GM21723 (cell line): ENCODE measurements around the gene MCRIP2.

Experiments used
- ATAC-seq: cut with Tn5 transposase; IDR thresholded peaks from one replicate; pipeline ENCODE4 v1.9.1; 2021; ENCODE audit warnings: mild to moderate bottlenecking, moderate library complexity; ENCODE audit not compliant: unreplicated experiment

The MCRIP2 gene

DNA sequence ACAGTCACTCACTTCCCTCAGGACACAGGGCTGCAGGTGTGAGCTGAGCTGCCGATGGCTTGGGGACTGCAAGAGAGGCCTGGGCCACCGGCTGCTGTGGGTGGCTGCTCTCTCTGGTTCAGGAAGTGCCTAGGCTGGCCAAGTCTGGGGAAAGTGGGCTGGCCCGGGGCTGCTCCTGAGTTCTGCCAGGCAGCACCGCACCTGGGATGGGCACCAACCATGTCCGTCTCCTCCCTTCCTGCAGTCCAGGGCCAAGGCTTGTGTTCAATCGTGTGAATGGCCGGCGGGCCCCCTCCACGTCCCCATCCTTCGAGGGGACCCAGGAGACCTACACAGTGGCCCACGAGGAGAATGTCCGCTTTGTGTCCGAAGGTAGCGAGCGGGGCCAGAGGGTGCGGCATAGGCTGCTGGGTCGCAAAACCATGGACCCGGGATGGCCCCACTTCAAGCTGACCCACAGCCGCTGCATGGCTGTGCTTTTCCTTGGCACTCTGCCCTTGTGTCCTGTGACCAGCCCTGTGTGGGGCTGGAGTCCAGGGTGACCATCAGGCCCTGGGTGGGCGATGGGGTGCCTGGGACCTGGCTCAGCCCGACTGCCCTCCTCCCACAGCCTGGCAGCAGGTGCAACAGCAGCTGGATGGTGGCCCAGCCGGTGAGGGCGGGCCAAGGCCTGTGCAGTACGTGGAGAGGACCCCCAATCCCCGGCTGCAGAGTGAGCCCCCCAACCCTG lies 5.7 kb downstream of the MCRIP2 start:
- no peak for ATAC-seq

DNA sequence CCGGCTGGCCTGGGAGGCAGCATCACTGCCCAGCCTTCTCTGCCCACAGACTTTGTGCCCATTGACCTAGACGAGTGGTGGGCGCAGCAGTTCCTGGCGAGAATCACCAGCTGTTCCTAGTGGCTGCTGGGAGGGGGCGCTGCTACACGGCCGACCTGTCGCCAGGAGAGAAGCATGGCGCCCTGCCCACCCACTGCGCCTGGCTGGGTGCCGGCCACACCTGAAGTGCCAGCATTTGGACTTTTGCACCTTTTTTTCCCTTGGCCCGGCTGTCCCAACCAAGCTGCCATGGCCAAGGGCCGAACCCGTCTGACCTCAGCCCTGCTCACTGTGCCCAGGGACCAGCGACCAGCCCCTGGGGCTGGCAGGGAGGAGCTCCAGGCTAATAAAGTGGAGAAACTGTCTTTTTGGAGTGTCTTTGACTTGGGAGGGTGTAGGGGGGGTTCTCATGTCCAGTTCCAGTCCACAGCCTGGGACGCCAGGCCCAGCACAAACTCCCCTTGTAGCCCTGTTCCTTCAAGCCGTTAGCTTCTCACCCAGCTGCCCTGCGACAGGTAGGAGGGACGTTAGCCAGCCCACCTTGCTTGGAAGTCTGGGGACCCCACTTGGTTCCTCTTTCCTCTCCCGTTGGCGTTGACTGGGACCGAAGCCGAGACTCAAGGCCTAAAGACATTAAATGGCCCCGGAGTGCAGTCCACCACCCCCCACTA lies 6.6 kb downstream of the MCRIP2 start:
- ATAC-seq = no peak

DNA sequence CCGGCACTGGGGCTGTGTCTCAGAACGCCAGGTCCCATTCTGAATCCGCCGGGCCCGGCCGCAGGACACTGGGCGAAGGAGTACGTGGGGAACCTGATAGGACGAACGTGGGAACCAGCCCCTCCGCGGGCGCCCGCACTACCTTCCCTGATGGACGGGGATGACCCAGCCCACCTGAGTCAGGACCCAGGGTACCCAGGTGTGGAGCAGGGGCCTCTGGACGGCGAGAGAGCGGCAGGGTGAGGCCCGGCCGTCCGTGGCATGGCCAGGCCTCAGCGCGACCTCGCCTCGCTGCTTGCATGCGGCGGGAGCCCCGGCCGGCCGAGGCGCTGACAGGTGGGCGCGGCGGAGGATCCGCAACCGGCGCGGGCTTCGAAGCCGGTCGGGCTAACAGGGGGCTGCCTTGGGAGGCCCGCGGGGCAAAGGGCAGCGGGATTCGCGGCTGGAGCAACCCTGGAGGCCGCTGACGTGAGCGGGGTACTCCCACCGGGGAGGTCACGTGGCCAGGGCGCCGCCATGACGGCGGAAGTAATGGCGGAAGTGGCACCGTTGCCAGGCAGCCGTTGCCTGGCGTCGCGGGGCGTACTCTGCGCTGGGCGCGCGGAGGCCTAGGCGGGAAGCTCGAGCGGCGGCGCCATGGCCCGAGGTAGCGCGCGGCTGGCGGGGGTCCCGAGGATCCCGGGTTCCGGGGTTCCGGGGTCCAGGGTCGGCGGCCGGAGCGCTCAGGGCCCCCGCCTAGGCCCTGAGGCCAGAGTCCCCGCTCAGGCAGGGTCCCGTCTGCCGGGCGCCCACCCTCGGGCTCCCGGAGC lies 7.4 kb downstream of the MCRIP2 start, which contains the start of gene WDR90:
WDR90 (plus strand) TSS at position 585 of the 809 bp plus-strand sequence; CDS start at position 637, 52 bp downstream.
- peak; percentile 69 for ATAC-seq

DNA sequence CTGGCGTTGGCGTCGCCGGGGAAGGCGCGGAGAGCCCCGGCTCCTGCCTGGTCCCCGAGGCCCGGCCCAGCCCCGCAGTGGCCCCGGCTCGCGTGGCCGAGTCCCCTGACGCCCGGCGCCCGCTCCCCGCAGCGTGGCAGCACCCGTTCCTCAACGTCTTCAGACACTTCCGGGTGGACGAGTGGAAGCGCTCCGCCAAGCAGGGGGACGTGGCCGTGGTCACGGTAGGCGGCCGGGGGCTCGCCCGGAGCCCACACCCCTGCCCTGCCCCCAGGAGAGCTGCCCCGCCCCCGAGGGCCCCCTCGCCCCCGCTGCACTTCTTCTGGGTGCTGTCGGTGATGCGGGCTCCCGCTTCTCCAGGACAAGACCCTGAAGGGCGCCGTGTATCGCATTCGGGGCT lies 8.0 kb downstream of the MCRIP2 start:
- ATAC-seq = no peak

DNA sequence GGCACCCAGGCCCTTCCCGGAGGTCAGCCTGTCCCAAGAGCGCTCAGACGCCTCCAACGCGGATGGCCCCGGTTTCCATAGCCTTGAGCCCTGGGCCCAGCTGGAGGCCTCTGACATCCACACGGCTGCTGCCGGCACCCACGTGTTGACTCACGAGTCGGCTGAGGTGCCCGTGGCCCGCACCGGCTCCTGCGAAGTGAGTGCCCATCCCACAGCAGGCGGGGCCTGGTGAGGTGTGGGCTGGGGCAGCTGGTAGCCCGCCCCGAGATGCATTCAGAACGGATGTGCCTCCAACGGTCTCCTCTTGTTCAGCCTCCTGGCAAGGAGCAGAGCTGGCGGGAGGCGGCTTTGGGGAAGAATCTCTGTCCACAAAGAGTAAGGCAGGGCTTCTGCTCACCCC lies 10.2 kb downstream of the MCRIP2 start:
- no peak for ATAC-seq

DNA sequence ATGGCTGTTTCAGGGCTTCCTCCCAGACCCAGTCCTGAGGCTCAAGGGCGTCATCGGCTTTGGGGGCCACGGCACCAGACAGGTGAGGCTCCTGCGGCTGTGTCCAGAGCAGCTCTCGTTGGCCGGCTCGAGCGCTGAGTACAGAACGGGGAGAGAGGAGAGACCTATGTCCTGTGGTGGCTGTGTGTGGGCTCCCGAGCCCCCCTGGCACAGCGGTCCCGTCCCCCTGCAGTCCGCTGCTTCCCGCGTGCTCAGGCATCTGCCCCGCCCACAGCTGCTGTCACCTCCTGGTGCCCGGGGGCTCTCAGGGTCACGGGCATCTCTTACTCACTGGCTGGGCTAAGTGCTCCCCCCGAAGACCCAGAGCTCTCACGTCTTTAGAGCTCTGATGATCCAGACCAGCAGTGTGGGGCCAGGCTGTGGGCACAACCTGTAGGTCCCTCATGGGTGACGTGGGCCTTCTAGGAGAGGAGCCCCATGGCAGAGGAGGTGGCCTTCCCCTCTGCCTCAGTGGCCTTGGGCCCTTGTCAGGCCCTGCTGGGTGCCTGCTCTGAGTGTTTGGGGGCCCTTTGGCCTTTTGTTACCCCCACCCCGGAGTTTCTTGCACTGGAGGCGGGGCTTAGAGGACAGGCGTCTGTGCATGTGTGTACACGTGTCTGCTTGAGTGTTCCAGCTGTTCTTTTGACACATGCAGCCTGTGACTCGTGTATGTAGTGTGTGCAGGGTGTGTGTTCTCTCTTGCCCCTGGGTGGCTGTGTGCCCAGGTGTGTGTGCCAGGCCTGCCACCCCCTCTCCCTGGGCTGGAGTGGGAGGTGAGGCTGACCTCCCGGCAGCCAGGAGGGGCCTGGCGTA lies 11.1 kb downstream of the MCRIP2 start:
- no peak for ATAC-seq

DNA sequence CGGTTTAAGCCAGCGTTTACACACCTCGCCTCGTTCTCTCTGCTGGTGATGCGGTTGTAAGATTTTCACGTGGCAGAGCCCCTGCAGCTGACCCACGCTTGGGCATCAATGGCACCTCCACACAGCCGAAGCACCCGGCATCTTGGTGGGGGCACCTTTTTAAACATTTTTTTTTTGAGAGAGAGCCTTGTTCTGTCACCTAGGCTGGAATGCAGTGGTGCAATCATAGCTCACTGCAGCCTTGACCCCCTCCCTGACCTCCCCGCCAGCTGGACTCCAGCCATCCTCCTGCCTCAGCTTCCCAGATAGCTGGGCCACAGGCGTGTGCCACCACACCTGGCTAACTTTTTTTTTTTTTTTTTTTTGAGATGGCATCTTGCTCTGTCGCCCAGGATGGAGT lies 12.4 kb downstream of the MCRIP2 start:
- no peak for ATAC-seq

DNA sequence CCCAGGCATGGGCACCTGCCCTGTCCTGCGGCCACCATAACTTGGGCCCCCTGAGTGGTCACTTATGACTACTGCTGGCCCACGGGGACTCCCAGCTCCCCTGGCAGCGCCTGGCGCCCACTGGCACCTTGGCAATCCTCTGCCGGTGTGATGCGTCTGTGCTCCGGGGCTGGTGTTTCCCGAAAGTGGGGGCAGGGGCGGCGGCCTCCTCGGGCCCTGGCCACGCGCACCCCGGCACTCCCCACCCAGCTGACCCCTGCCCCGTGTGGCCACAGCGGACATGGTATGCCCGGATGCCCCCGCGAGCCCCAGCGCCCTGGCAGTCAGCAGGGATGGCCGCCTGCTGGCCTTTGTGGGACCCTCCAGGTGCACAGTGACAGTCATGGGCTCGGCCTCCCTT lies 15.9 kb downstream of the MCRIP2 start:
- no peak for ATAC-seq

DNA sequence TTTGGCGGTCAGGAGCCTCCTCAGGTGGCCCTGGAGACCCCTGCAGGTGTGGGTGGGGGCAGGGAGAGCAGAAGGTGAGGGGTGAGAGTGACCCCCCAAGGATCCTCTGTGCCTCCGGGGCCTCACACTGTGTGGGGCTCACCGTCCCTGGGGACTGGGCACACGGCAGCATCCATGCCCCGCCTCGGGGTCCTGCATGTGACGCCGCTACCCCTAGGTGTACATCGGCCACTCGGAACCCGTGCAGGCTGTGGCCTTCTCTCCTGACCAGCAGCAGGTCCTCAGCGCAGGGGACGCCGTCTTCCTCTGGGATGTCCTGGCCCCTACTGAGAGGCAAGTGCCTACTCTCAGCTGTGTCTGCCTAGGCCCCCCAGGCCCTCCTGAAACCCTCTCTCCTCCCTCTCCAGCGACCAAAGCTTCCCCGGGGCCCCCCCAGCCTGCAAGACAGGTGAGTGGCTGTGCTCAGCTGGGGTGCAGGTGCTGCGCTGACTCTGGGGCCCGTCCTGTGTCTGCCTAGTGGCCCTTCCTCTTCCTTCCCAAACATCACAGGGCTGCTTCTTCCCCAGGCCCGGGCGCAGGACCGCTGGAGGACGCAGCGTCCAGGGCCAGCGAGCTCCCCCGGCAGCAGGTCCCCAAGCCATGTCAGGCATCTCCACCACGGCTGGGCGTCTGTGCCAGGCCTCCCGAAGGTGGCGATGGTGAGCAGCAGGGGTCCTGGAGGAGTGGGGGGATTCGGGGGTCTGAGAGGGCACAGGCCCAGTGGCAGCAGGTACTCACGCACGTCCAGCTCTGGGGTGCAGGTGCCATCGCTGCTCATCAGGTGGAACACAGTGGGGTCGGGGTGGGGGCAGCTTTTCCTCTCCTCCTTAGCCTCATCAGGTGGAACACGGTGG lies 17.3 kb downstream of the MCRIP2 start:
- ATAC-seq = no peak

DNA sequence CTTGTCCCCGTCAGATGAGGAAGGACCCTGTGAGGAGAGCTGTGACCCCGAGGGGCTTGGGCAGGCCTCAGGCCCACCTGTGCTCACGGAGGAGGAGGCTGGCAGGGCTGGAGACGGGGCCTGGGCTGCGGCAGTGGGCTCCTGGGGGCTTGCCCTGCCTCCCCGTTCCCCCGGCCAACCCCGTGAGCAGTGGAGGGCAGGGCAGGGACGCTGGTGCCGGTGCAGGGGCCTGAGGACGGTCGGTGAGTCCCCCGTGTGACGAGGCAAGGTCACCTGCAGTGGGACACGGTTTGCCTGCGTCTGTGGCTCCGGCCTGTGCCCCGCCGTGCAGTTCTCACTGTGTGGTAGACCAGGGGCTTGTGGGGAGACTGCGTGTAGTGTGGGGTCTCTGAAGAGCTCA lies 18.0 kb downstream of the MCRIP2 start:
- ATAC-seq = no peak

DNA sequence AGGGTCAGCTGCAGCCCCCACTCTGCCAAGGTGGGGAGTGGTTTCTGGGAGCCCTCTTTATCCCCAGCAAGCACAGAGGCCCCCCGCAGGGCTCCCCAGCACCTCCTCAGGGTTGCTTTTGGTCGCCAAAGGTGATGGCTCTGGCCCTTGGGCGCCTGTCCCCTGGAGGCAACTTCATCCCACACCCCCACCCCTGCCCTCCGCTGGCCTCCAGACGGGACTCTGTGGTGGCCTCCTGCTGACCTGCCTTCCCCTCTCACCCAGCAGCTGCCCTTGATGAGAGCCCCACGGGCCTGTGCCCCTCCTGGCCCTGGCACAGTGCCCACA lies 18.5 kb downstream of the MCRIP2 start:
- no peak for ATAC-seq

DNA sequence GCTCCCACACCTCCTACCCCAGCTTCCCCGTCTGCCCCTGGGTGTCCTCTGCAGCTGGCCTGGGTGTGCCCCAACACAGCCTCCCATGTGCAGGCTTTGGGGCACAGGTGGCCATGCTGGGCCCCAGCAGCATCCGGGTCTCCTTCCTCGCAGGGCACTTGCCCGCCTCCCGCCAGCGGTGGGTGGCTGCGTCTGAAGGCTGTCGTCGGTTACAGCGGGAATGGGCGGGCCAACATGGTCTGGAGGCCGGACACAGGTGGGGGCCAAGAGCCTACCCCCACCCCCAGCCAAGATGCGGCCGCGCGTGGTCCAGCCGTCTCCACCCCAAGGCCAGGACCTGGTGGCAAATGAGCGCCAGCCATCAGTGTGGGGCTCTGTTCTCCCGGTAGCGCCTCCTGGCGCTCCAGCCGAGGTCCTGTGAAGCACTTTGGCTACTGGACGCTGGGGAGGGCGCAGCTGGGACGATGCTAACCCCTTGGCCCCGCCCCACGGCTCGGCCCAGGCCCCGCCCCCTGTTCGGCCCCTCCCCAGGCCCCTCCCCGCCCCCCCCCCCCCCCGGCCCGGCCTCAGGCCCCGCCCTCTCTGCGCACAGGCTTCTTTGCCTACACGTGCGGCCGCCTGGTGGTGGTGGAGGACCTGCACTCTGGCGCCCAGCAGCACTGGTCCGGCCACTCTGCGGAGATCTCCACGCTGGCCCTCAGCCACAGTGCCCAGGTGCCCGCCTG lies 19.0 kb downstream of the MCRIP2 start:
- no peak for ATAC-seq

DNA sequence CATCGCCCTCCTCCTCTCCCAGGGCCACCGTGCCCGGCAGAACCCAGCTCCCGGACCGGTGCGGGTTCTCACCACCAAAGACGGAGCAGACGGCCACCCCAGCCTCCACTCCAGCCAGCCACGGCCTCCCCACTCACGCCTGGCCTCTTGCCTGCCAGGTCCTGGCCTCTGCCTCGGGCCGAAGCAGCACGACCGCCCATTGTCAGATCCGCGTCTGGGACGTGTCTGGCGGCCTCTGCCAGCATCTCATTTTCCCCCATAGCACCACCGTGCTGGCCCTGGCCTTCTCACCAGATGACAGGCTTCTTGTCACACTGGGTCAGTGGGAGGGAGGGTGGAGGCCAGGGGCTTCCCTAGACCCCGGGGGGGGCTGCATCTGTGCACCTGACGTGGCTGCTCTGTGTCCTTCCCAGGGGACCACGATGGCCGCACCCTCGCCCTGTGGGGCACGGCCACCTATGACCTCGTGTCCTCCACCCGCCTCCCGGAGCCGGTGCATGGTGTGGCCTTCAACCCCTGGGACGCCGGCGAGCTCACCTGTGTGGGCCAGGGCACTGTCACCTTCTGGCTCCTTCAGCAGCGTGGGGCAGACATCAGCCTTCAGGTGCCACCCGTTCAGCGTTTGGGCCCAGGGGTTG lies 19.7 kb downstream of the MCRIP2 start:
- no peak for ATAC-seq

DNA sequence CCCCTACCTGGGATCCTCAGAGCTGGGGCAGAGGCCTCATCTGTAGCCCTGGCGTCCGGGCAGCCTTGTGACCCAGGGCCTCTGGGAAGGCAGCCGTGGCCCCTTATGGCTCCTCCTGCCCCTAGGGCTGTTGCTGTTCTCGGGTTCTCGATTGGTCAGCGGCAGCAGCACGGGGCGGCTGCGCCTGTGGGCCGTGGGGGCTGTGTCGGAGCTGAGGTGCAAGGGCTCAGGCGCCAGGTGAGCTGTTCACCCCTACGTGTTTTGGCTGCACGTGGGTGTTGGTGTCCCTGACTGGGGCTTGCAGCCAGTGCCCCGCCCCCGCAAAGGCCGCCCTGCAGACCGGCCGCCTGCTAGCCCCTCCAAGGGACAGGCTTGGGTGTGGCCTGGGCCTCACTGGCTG lies 20.5 kb downstream of the MCRIP2 start:
- ATAC-seq = no peak

DNA sequence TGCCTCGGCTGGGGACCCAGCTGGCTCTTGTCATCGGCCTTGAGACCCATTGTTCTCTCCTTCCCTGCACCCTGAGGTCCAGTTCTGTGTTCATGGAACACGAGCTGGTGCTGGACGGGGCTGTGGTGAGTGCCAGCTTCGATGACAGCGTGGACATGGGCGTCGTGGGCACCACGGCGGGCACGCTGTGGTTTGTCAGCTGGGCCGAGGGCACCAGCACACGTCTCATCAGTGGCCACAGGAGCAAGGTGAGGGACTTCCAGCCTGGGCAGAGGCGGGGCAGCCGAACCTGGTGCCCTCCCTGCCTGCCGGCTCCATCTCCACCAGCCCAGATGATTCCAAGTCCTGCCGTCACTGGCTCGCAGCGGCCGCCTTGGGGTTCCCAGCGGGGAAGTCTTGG lies 21.0 kb downstream of the MCRIP2 start:
- no peak for ATAC-seq

DNA sequence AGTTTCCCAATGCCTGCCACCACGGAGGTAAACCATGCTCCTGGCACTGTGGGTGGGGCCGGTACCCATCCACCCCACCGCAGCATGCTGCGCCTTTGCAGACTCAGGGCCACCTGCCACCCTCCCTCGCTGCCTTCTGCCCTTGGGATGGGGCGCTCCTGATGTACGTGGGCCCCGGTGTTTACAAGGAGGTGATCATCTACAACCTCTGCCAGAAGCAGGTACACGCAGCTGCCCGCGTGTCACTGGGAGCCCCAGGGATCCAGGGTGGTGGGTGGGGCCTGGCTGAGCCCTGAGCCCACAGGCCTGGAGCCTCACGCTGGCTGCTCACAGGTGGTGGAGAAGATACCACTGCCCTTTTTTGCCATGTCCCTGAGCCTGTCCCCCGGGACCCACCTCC lies 24.9 kb downstream of the MCRIP2 start:
- no peak for ATAC-seq

DNA sequence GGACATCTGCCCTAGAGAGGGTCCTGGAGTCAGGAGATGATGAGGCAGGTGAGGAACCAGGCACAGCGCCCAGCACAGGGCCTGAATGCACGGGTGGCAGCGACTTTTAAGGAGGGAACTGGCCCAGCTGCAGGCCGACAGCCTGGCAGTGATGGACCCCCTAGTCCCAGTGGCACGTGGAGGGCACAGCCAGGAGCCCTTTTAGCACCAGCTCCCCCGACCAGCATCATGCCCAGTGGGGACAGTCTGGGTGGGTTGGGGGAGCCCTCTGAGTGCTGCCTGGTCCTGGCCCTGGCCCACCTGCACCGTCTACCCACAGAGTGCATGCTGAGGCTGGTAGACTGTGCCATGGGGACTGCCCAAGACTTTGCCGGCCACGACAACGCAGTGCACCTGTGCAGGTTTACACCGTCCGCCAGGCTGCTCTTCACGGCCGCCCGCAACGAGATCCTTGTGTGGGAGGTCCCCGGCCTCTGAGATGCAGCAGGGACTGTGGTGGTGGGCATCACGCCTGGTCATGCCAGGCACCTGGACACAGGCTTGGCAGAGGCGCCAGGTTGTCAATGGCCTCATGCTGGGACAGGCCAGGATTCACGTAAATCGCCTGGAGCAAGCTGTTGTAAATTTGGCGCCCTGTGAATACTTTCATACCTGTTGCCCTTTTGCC lies 25.6 kb downstream of the MCRIP2 start:
- no peak for ATAC-seq

DNA sequence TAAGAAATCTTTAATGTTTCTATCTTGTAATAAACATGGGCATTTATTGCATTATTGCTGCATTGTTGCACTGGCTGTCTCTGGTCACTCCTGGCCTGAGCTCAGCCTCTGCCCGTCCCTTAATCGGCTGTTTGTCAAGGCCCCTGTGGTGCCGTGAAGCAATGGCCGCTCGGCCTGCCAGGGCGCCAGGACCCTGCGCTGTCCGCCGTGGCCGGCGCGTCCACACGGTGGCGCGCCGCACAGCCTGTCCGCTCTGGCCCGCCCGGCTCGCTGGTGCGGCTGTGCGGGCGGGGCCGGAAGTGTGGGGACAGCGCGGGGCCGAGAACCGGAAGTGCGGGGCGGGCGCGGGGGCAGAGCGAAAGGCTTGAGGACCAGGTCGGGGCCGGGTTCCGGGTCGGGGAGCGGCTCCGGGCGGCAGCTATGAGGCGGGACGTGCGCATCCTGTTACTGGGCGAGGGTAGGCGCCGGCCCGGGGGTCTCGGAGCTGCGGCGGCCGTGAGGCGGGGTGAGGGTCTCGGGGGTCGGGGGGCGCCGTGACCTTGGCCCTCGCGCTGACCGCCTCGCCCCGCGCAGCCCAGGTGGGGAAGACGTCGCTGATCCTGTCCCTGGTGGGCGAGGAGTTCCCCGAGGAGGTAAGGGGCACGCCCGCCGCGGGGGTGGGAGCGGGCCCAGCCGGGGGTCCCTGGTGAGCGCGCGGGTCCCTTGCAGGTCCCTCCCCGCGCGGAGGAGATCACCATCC lies 26.3 kb downstream of the MCRIP2 start, which contains the start of gene RHOT2:
RHOT2 (plus strand) TSS at position 353 of the 739 bp plus-strand sequence; CDS start at position 421, 68 bp downstream.
- peak; percentile 75 for ATAC-seq
